ENCODE measurements around the gene ZNF827. TPM values are rescaled to one million over a fixed set of nuclear protein-coding genes. Genes with fewer than 3 reads are reported as not detected.

Gene ZNF827
- total RNA-seq, 1 experiment from 2014 or later: 19.1 TPM

- TF ChIP-seq CTCF (IDR thresholded peaks at IDR 0.05 in 2 of 3, conservative IDR thresholded peaks at IDR 0.05 in 1 of 3; ENCODE audit: borderline replicate concordance in 1 of 3, insufficient read depth in 1 of 3, low read depth in 2 of 3, low read length in 2 of 3): no peak
- no peak for TF ChIP-seq EZH2phosphoT487 (IDR thresholded peaks at IDR 0.05; ENCODE audit: borderline replicate concordance)
- no peak for TF ChIP-seq POLR2AphosphoS5 (IDR thresholded peaks at IDR 0.05; ENCODE audit: low read depth, low read length)
Observed at GRCh38 chr4:145885666-145886065, 53.0 kb downstream of the ZNF827 start (continued).

- ChIA-PET RAD21 (ENCODE audit: low non-redundant PET in 1 of 2, low total read pairs in 2 of 2, uncharacterized antibody in 2 of 2, unreplicated experiment in 2 of 2) (no interaction called here), POLR2A (no interaction called here), CTCF (no interaction called here)
- Histone ChIP-seq H3K79me2 (ENCODE audit: insufficient read depth, low read length) (no peaks in the 10 kb centered on the region; the same call in none of the 2 replicates), H3K36me3 (ENCODE audit: control insufficient read depth in 1 of 2, insufficient read depth in 2 of 2, low read length in 2 of 2) (peaks cover 0 to 2% of the 10 kb centered on the region in 2 experiments; a peak in 2 of 4 replicates), H3K4me3 (replicated peaks in 1 of 2; ENCODE audit: low read depth in 1 of 2, low read length in 2 of 2) (no peak overlapping the region), H4K20me1 (ENCODE audit: insufficient read depth) (no peaks in the 10 kb centered on the region), H3K9ac (ENCODE audit: low read length) (no peak overlapping the region), H3K4me2 (ENCODE audit: low read length) (no peak overlapping the region), H3K9me3 (ENCODE audit: control insufficient read depth in 1 of 2, insufficient read depth in 1 of 2, low read depth in 1 of 2, low read length in 2 of 2) (no peaks in the 10 kb centered on the region), H3K9me2 (ENCODE audit: insufficient read depth) (no peaks in the 10 kb centered on the region), H3K4me1 (ENCODE audit: control insufficient read depth in 1 of 2, insufficient read depth in 2 of 2, low read length in 2 of 2) (no peaks in the 10 kb centered on the region), H3K27me3 (ENCODE audit: insufficient read depth, low read length) (no peaks in the 10 kb centered on the region), H3K27ac (ENCODE audit: low read depth, low read length) (no peak overlapping the region), H2AFZ (ENCODE audit: low read depth, low read length, poor library complexity, severe bottlenecking) (no peak overlapping the region)
- intact Hi-C loops (cut with micrococcal nuclease): no loop called here
- ATAC-seq (no peak), DNase-seq (ENCODE audit: low read depth, low spot score) (no peak)
- TF ChIP-seq YY1 (IDR thresholded peaks at IDR 0.05; ENCODE audit: extremely low read depth, insufficient replicate concordance, low read depth, low read length): no peak
- BruUV-seq (replicated peaks): no TSS peak
Observed at GRCh38 chr4:145884775-145885174, 53.8 kb downstream of the ZNF827 start.

Measured in HCT116 (cell line).